B cell (primary cell): Measurements from ENCODE around the gene QSOX2.

Experiments used
- CTCF ChIP-seq: fragments of 200-600 bp; IDR thresholded peaks from one replicate; pipeline ENCODE4 v1.8.0; 2022; ENCODE audit warnings: antibody characterized with exemption, mild to moderate bottlenecking
- EZH2 ChIP-seq: IDR thresholded peaks from 2 replicates; pipeline ENCODE4 v1.6.1; 2012; ENCODE audit warnings: borderline replicate concordance, low read depth, mild to moderate bottlenecking, moderate library complexity, low read length; ENCODE audit not compliant: insufficient read depth, poor library complexity, severe bottlenecking

GRCh38 chr9:136254381-136255165 lies 9.0 kb upstream of the QSOX2 start:
- TF ChIP-seq EZH2 (no peak), CTCF (no peak)
